HG03108 (cell line): ENCODE results near the gene DVL3.

Source experiments
- ATAC-seq: cut with Tn5 transposase; IDR thresholded peaks from one replicate; pipeline ENCODE4 v1.9.1; 2021; ENCODE audit warnings: moderate library complexity; ENCODE audit not compliant: unreplicated experiment

DVL3 gene

GRCh38 chr3:184209146-184209923, 54.2 kb downstream of the DVL3 start:
- no peak for ATAC-seq

DNA sequence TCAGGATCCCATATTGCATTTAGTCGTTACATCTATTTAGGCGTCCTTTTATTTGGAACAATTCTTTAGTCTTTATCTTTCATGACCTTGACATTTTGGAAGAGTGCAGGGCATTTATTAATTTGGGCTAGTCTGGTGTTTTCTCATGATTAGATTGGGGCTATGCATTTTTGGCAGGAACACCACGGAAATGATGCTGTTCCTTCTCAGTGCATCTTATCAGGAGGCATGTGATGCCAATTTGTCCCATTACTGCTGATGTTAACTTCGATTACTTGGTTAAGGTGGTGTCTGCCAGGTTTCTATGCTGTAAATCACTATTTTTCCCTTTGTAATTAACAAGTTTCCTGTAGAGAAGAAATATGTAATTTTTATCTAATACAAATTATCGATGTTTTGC, 56.1 kb downstream of the DVL3 start:
- ATAC-seq = no peak

DNA sequence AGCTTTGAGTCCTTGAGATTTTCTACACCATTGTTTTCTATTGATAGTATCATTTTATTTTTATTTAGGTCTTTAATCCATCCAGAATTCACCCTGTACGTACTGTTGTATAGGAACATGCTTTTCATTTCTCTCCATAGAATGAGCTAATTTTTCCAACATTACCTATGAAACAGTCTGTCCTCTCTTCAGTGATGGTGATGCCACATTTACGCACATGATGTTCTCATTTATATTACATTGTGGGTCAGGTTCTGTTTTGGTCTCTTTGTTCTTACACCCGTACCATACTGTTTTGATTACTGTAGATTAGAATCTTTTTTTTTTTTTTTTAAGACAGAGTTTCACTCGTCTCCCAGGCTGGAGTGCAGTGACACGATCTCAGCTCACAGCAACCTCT, 56.5 kb downstream of the DVL3 start:
- ATAC-seq = no peak

- ATAC-seq = no peak
Measured at GRCh38 chr3:184218814-184219213, 63.6 kb downstream of the DVL3 start.

DNA sequence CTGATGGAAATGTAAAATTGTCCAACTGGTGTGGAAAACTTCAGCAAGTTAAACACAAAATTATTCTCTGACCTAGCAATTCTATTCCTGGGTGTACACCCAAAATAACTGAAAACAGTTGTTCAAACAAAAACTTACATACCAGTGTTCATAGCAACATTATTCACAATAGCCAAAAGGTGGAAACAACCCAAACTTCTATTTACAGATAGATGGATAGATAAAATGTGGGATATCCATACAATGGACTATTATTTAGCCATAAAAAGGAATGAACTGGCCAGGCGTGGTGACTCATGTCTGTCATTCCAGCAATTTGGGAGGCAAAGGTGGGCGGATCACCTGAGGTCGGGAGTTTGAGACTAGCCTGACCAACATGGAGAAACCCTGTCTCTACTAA, 67.3 kb downstream of the DVL3 start:
- ATAC-seq = no peak
